GM20000 (cell line): ENCODE results near the gene C2orf49.

ENCODE experiments used
- DNase-seq: peaks from one replicate; pipeline ENCODE4 v3.0.0; 2012; ENCODE audit warnings: low spot score
- TF ChIP-seq, protein P1 (sequence below): IDR thresholded peaks from 2 replicates; pipeline ENCODE4 v1.5.1; 2012; ENCODE audit warnings: mild to moderate bottlenecking, control low read depth; ENCODE audit errors: extremely low read depth, missing control alignments

C2orf49 gene

DNA sequence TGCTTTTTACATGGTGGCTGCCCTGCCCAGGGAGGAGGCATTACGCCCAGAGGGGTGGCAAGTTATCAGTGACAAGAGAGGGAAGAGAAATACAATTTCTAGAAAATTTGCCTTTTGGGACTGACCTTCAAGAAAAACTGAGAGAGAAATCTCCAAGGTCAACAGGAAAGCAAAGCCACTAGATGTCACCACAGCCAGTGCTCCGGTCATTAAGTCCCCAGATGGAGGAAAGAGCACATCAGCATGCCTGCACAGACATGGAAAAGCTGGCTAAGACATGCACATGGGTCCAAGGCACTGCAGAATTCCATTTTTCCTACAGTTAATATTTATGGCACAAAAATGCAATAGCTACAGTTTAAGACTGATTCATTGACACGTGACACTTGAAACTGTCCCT, 40.5 kb downstream of the C2orf49 start:
- TF ChIP-seq, protein P1, sequence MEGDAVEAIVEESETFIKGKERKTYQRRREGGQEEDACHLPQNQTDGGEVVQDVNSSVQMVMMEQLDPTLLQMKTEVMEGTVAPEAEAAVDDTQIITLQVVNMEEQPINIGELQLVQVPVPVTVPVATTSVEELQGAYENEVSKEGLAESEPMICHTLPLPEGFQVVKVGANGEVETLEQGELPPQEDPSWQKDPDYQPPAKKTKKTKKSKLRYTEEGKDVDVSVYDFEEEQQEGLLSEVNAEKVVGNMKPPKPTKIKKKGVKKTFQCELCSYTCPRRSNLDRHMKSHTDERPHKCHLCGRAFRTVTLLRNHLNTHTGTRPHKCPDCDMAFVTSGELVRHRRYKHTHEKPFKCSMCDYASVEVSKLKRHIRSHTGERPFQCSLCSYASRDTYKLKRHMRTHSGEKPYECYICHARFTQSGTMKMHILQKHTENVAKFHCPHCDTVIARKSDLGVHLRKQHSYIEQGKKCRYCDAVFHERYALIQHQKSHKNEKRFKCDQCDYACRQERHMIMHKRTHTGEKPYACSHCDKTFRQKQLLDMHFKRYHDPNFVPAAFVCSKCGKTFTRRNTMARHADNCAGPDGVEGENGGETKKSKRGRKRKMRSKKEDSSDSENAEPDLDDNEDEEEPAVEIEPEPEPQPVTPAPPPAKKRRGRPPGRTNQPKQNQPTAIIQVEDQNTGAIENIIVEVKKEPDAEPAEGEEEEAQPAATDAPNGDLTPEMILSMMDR: no peak
- no peak for DNase-seq

DNA sequence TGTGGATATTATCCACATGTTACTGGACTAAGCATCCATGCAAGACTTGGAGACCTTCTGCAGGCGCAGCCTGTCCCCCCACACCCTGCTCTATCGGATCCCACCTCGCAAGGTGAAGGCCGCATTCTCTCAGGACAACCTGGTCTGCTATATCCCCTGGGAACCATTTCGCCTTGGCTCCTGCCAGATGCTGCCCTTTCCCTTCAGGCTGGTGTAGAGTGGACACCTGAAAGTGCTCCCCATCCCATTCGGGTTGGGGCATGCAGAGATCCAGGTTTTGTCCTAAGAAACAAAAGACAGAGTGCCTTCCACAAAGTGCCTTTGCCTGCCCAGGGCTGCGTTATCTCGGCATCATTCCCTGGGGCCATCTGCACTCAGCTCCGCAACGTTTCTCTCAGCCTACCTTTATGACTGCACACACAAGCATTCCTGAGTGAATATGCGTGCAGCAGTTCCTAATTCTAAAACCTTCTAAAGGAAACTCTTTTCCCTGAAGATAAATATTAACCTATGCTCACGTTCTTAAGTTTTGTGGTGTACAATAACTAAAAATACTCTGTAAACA, 41.0 kb downstream of the C2orf49 start:
- TF ChIP-seq, protein P1: no peak
- no peak for DNase-seq

DNA sequence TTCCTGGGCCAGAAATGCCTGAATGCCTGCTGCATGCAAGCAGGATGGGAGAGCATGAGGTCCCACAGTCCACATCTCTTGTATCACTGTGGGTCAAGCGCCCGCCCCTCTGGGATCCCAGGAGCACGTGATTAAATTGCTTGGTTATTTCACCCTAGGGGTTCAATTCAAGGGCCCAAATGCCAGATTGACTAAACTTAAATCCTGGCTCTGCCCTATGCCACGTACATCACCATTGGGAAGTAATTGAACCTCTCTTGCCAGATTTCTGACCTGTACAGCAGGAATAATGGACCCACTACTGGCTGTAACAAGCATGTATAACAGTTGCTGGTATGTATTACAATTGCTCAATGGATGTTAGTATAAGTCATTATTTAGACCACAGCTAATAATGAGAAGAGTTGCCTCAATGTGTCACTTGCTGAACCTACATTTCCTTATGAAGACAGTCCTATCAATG, 41.6 kb downstream of the C2orf49 start:
- no peak for DNase-seq
- TF ChIP-seq, protein P1: no peak

DNA sequence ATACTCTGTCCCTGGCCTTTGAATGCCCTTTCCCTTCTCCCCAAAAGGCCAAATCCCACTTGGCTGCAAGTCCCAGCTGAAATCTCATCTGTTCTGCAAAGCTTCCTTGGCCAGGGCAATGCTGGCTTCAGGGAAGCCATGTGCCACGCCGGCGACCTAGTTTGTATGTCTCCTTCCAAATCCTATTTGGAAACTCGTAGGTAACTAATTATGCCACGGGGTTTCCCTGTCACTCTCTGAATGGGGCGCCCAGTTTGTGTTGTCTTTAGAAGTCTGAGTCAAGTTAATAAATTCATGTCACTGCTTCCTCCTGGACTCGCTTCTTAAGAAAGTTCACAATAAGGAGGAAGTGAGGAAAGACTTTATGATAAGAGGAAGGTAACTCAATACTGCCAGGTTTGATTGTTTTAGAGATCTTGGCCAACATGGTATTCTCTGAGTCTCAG, 42.4 kb downstream of the C2orf49 start:
- TF ChIP-seq, protein P1: no peak
- DNase-seq: no peak

DNA sequence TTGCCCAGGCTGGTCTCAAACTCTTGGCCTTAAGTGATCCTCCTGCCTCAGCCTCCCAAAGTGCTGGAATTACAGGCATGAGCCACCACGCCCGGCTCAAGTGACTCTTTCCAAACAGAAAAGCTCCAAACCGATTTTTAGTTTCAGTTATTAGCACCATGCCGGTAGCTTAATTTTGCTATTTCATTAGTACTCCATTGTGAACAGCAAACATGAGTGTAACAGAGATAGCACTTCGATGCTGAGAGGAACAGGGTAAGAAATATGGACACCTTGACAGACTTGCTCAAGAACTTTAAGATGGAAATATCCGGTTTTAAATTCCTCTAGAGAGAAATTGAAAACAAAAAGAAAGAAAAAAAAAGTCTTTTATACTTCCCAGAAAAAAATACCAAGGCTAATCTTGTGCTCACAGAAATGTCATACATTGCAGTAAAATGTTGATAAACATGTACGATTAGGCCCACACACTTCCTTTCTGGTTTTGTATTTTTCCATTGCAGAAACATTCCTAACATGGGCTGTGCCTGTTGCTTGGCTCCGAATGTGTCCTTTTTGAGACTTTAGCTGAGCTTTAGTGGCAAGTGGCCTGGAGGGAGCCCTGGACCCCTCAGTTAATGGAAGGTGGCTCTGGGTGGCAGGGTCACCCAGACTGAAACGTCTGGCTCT, 43.2 kb downstream of the C2orf49 start:
- no peak for DNase-seq
- TF ChIP-seq, protein P1: no peak

DNA sequence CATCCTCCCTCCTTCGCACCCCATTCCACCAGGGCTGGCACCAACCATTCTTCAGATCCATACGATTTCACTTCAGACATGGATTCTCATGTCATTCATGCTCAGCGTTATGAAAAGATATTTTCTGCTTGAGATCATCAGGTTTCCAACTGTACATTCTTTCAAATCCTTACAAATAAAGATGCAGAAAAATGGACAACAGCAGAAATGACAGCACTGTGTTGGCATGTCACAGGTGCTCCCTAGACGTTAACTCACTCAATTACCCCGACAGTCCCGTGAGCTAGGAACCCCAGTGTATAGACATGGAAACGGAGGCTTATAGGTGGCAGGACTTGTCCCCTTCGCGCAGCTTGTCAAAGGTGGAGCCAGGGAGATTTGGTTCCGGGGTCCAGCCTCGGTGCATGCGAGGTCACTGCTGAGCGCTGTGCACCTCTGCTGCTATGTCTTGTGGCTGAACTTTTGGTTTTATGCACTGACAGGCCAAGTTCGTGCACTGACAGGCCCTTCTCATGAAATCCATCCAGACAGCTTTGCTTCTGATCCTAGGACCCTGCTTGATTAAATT, 43.8 kb downstream of the C2orf49 start:
- TF ChIP-seq, protein P1: no peak
- no peak for DNase-seq

DNA sequence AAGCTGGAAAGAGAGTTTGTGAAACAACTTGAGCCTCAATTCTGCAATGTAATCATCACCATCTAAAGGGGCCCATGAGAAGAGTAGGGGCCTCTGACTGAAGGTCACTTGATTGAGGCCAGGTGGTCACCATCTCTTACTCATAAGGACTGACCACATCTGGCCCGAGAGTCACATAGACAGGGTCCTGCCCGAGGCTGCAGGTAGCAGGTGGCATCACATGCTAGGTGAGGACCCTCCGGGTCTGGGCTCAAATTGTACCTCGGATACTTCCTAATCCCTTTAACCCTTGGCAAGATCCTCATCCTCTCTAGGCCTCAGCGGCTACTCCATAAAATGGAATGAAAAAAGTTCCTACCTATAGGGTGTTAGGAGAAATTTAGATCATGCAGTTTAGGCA, 44.8 kb downstream of the C2orf49 start:
- TF ChIP-seq, protein P1: no peak
- no peak for DNase-seq
